GM12865 (cell line): Measurements from ENCODE around the gene HTR3E.

Source experiments
- DNase-seq: peaks from one replicate; pipeline ENCODE4 v3.0.0; 2010; ENCODE audit warnings: low read depth
- H3K4me3 ChIP-seq: 2 replicates; pipeline ENCODE4 v1.5.1; 2011; ENCODE audit warnings: mild to moderate bottlenecking, low read depth, low read length, control low read depth
- TF ChIP-seq, protein P1 (sequence below): IDR thresholded peaks from 2 replicates; pipeline ENCODE4 v1.5.1; 2011; ENCODE audit warnings: low read length, control low read depth, low read depth, inconsistent platforms; ENCODE audit not compliant: insufficient read depth; ENCODE audit errors: missing control alignments

Gene HTR3E

DNA sequence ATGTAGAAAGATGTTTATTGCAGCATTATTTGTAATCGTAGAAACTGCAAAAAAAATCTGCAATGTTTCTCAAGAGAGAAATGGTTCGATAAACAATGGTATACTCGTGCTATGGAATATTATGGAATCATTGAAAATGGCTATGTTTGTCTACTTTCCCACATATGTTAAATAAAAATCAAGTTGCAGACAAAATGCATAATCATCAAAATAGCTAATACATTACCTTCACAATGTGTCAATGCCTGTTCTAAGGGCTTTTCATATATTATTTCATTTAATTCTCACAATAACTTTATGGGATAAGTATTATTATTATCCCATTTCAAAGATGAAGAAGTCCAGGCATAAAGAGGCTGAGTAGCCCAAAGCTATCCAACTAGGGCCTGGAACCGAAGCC lies 36.1 kb downstream of the HTR3E start:
- TF ChIP-seq, protein P1, sequence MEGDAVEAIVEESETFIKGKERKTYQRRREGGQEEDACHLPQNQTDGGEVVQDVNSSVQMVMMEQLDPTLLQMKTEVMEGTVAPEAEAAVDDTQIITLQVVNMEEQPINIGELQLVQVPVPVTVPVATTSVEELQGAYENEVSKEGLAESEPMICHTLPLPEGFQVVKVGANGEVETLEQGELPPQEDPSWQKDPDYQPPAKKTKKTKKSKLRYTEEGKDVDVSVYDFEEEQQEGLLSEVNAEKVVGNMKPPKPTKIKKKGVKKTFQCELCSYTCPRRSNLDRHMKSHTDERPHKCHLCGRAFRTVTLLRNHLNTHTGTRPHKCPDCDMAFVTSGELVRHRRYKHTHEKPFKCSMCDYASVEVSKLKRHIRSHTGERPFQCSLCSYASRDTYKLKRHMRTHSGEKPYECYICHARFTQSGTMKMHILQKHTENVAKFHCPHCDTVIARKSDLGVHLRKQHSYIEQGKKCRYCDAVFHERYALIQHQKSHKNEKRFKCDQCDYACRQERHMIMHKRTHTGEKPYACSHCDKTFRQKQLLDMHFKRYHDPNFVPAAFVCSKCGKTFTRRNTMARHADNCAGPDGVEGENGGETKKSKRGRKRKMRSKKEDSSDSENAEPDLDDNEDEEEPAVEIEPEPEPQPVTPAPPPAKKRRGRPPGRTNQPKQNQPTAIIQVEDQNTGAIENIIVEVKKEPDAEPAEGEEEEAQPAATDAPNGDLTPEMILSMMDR: no peak
- H3K4me3 ChIP-seq: no peak overlapping the region

DNA sequence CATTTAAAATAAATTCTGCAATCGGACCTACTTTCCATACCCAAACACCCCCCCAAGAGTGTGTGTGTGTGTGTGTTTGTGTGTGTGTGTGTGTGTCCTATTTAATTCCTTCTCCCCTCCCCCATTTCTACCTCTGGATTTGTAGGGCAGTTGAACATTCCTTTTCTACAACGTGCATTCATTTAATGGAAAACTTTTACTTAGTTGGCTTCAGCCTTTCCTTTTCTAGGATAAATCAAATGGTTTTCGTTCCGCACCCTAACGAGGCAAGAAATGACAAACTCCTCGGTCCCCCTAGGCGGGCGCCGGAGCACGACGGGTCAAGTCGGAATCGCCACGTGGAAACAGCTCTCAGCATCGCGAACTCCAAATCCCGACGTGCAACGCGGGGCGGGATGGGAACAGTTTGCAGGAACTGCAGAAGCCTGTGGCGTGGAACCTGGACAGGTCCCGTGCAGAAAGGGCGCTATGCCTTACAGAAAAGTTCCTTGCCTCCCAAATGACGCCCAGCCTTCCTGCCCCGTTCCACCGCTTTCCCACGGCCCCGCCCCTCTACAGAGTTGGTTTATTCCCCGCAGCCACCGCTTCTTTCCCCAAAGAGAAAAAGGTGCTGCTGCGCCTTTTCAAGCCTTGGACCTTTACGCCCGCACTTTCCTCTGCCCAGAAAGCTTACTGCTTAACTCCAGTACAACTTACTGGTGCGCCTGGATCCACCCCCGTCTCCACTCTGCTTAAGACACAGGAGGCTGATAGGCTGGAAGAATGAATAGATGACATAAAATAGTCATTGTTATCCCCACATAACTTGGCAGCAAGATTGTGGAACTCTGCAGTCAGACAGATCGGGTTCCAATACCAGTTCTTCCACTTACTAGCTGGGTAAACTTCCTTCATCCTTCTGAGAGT lies 37.2 kb downstream of the HTR3E start:
- H3K4me3 ChIP-seq: peak overlapping the region; percentile 96
- TF ChIP-seq, protein P1: no peak
- DNase-seq: peak; percentile 90

More for the DNA sequence above, 36.1 kb downstream of the HTR3E start:
- no peak for DNase-seq

DNA sequence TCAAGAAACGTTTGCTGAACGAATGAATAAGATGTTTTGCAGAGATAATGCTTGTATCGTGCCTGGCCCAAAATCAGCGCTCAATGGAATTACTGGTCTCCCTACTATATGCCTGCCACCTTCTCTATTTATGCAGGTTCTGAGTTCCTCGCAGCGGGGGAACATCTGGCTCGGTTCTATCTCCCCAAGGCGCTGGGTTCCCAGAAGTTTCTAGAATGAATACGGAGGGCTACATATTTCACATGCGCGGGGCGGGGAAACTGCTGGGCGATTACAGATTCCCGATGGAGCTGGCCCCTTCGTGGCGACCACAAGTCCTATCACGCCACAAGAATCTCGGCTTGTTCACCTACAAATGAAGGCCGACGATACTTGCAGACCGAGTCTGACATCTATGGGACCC lies 37.9 kb downstream of the HTR3E start:
- peak; percentile 13 for DNase-seq
- peak overlapping the region; percentile 96 for H3K4me3 ChIP-seq

DNA sequence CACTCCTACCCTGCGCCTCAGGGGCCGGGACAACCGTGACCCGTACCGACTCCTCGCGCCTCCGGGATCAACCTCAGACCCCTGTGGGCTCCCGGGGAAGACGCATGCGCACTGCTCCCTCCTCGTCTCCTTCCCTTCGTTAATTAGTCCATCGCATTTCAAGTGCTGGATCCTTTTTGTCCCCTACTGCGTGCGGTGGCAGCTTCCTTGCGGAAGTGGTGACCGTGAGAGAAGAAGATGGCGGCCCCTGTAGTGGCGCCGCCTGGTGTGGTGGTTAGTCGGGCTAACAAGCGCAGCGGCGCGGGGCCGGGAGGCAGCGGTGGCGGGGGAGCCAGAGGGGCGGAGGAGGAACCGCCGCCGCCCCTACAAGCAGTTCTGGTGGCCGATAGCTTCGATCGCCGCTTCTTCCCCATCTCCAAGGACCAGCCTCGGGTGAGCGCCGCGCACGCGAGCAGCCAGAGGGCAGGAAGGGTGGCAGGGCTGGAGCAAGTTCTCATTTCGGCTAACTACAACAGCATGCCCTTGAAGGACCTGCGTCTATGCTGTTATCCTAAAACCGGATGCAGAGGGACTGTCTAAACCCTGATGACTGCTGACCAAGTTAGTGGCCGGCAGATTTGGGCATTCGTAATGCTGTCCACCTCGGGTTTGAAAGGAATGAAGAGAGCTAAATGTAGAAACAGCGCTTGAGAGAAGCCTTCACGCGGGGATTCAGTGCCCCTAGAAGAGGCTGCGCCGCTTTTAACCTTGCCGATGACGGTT lies 38.5 kb downstream of the HTR3E start, which contains the start of gene EIF2B5:
Gene EIF2B5, plus strand, starts transcription at position 210 of the 762 bp plus-strand sequence. Its CDS starts 28 bp downstream, at position 238.
- TF ChIP-seq, protein P1: peak; percentile 39
- H3K4me3 ChIP-seq: peak within 1 kb of the TSS; percentile 96
- peak; percentile 95 for DNase-seq

More for the DNA sequence above, 37.9 kb downstream of the HTR3E start:
- TF ChIP-seq, protein P1: no peak

DNA sequence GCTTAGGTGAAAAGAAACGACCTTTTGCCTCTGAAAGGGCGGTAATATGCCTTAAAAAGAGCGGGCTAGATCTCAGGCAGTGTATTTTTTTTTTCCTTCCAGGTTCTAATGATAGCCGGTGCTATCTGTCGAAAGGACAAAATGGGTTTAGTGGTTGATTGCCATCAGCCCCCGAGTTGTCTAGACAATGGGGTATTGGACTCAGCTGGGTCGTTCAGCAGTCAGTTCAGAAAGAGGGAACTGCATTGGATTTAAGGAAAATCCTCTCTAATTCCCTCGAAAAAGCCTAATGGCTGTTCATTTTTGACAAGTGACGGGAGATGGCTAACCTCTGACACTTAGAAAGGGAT lies 39.0 kb downstream of the HTR3E start:
- TF ChIP-seq, protein P1: no peak
- peak overlapping the region; percentile 96 for H3K4me3 ChIP-seq
- no peak for DNase-seq

DNA sequence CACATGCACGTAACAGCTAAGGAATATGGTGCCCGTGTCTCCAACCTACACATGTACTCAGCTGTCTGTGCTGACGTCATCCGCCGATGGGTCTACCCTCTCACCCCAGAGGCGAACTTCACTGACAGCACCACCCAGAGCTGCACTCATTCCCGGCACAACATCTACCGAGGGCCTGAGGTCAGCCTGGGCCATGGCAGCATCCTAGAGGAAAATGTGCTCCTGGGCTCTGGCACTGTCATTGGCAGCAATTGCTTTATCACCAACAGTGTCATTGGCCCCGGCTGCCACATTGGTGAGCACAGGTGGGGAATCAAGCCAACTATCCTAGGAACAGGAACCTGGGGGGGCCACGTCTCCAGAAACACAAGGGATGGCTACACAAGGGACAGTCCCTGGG lies 43.6 kb downstream of the HTR3E start:
- TF ChIP-seq, protein P1: no peak
- H3K4me3 ChIP-seq: no peak overlapping the region
- no peak for DNase-seq
